Measurements from ENCODE around the gene ADGRG7.

- TF ChIP-seq ZNF274 (IDR thresholded peaks at IDR 0.05; ENCODE audit: low read depth, low read length): no peak
- no peak for TF ChIP-seq SUZ12 (IDR thresholded peaks at IDR 0.05; ENCODE audit: extremely low read depth, insufficient read depth, insufficient read length)
Measured at GRCh38 chr3:100682854-100683760, 73.7 kb downstream of the ADGRG7 start.

All from NT2/D1 (cell line).